ENCODE measurements around the gene CFAP45.
"Not testable (repeated sequence)": the region's sequence is repeated elsewhere in the genome, so short reads cannot be mapped to it uniquely, and the experiment has no call there.

Gene CFAP45

DNA sequence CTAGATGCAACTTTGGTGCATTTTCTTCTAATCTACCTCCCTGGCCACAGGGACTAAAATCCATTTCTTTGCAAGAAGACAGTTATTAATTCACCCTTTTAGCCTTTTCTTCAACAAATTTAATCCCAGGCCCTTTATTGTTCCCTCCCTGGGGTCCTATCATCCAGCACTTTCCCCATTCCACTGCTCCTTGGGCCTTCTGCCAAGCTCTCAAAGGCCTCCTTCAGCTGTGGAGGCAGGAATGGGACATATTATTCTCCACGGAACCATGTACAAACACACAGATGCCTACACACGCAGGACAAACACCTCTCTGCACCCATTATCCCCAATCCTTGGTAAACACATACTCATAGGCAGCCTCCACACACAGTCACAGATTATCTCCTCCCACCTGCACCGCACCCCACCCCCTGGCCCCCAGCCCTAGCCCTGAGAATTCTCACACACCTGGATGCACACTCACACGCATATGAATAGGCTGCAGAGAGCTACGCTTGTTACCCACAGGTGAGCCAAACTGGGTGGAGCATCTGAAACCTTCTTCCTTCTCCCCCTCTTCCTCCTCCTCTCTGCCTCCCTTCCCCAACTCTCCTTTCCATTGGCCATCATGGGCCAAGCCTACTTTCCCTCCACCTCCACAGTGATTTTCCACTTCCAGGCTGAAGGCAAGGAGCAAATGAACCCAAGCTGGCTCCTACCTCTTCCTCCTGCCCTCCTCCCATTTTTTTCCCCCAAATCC lies 13.7 kb upstream of the CFAP45 start:
- Histone ChIP-seq H3K9ac (ENCODE audit: low read depth, low read length) (no peak overlapping the region), H3K9me3 (ENCODE audit: control insufficient read depth, insufficient read depth, low read length) (no peaks in the 10 kb centered on the region), H3K4me1 (ENCODE audit: insufficient read depth, low read length) (peaks cover 60% of the 10 kb centered on the region), H3K36me3 (ENCODE audit: insufficient read depth, low read length) (no peaks in the 10 kb centered on the region)

DNA sequence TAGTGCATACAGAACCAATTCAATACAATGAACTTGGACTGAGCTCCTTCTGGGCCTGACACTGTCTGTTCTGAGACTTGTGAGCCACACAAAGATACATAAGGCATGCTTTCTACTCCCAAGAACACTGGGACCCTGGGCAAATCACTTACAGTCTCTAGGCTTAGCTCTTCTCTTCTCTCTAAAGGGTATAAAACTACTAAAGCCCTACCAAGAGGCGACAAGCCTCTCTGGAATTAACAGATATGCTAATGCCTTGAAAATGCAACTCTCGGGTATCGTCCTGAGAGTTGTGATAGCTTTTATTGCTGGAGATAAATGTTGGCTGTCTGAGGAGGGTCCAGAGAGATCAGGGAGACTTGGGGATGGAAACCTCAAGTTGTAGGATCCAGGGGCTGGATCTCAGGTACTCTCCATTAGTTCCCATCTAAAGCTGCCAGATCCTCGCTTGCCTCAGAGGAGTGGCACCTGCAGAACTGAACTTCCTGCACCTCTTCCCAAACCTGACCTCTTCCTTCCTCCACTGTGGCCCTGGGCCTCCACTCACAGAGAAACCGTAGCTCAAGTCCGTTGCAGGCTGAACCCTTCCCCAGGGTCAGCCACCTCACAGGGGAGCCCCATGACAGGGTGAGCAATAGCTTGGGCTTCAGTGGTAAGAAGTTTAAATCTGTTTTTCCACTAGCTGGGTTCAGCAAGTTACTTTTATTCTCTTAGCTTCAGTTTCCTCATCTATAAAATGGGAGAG lies 11.5 kb upstream of the CFAP45 start:
- Histone ChIP-seq H3K9ac (ENCODE audit: low read depth, low read length) (no peak overlapping the region), H3K4me1 (ENCODE audit: insufficient read depth, low read length) (peaks cover 54% of the 10 kb centered on the region), H3K36me3 (ENCODE audit: insufficient read depth, low read length) (no peaks in the 10 kb centered on the region), H3K9me3 (ENCODE audit: control insufficient read depth, insufficient read depth, low read length) (no peaks in the 10 kb centered on the region)

DNA sequence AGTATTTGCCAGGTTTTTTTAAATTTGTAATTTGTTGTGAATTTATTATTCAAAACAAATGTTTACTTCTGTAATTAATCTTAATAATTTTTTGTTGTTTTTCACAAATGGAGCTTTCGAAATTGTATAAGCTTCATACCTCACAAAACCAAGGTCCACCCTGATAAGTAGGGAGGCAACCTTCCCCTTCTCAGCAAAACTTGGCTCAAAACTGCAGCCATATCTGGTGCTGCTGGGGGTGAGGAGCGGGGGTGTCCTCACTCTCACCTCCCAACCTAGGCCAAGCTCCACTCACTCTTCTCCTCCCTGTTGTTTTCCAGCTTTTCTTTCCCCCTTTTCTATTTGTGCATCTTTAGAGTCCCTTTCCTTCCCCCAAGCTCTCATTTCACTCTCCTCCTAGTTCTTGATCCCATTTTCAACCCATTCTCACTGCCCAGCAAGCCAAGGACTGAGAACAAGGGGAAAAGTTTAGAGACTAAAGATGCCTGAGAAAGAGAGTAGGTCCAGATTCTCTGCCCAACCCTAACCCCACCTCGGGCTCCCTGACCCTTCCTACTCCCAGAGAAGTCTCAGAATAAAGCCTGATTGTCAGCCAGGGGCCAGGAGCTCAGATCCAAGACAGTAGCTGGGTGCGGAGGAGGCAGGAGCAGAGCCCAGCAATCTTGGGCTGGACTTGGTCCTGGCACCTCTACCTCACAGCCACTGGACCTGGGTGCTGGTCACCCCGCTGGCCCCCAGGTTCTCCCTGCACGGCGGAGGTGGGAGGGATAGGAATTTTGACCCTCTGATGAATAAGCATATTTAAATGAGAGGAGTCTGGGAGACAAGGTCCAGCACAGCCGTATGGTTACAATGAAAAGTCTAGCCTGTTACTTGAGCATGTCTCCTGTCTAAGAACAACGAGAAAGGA lies 8.3 kb upstream of the CFAP45 start:
- H3K36me3 ChIP-seq (ENCODE audit: insufficient read depth, low read length), result no peaks in the 10 kb centered on the region
- H3K9me3 ChIP-seq (ENCODE audit: control insufficient read depth, insufficient read depth, low read length), result no peaks in the 10 kb centered on the region
- no peak overlapping the region for H3K9ac ChIP-seq (ENCODE audit: low read depth, low read length)
- H3K4me1 ChIP-seq (ENCODE audit: insufficient read depth, low read length), result peaks cover 28% of the 10 kb centered on the region

DNA sequence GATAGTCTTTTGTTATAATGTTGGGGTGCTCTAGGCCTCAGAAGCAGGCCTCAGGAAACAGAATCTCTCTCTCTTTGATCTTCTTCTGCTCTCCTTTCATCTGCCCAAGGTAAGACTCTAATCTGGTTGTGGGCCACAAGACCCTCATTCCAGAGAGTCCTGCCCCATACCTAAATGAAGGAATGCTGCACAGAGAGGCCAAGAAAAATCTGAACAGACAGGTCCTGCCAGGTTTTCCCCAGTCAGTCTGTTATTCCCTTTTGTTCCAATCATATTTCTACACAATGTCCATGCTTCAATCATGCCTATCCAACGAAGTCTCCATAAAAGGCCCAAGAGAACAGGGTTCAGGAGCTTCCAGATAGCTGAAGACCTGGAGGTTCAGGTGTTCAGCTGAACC lies 7.0 kb upstream of the CFAP45 start:
- Histone ChIP-seq H3K4me1 (ENCODE audit: insufficient read depth, low read length) (peaks cover 27% of the 10 kb centered on the region), H3K36me3 (ENCODE audit: insufficient read depth, low read length) (no peaks in the 10 kb centered on the region), H3K9me3 (ENCODE audit: control insufficient read depth, insufficient read depth, low read length) (no peaks in the 10 kb centered on the region), H3K9ac (ENCODE audit: low read depth, low read length) (no peak overlapping the region)

DNA sequence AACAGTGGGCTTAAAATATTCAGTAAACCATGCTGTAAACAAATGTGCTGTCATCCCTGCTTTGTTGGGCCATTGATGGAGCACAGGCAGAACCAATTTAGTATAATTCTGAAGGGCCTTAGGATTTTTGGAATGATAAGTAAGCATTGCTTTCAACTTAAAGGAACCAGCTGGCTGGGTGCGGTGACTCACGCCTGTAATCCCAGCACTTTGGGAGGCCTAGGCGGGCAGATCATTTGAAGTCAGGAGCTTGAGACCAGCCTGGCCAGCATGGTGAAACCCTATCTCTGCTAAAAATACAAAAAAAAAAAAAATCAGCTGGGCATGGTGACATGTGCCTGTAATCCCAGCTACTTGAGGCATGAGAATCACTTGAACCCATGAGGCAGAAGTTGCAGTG lies 4.1 kb upstream of the CFAP45 start:
- not testable (repeated sequence) for H3K36me3 ChIP-seq (ENCODE audit: insufficient read depth, low read length); H3K9ac ChIP-seq (ENCODE audit: low read depth, low read length); H3K9me3 ChIP-seq (ENCODE audit: control insufficient read depth, insufficient read depth, low read length)
- H3K4me1 ChIP-seq (ENCODE audit: insufficient read depth, low read length), result peaks cover 18% of the 10 kb centered on the region

DNA sequence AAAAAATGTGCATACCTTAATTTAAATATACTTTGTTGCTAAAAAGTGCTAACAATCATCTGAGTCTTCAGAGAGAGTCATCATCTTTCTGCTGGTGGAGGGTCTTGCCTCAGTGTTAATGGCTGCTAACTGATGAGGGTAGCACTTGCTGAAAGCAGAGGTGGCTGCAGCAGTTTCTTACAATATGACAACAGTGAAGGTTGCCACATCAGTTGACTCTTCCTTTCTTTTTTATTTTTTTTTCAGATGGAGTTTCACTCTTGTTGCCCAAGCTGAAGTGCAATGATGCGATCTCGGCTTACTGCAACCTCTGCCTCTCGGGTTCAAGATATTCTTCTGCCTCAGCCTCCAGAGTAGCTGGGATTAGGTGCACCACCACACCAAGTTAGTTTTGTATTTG lies 2.6 kb upstream of the CFAP45 start:
- Histone ChIP-seq H3K9ac (ENCODE audit: low read depth, low read length) (no peak overlapping the region), H3K4me1 (ENCODE audit: insufficient read depth, low read length) (peaks cover 12% of the 10 kb centered on the region), H3K36me3 (ENCODE audit: insufficient read depth, low read length) (no peaks in the 10 kb centered on the region), H3K9me3 (ENCODE audit: control insufficient read depth, insufficient read depth, low read length) (no peaks in the 10 kb centered on the region)

DNA sequence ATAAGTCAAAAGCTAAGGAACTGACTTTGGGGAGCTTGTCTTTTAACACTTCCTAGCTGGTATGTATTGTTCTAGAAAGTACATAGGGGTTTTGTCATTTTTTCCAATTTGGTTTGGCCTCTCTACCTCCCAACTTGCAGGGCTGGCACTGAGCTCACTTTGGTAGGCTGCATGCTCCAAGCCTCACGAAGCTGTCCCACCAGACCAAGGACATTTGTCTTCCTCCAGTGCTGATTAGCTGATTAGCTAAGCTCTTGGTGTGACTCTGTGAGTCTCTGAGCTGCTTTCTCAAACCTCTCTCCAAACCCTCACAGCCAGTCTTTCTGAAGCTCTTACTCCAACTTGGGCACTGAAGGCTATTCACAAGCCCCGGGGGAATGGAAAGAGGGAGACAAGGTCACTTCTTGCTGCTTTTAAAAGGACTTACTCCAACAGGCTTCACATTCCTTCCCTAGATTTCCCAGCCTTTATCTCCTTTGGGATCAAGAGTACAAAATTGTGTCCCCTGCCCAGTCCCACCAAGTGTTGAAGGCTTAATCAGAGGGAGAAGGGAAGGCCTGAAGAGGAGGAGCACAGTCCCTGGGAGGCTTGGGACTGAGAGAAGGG lies 893 bp upstream of the CFAP45 start:
- Histone ChIP-seq H3K9me3 (ENCODE audit: control insufficient read depth, insufficient read depth, low read length) (no peaks in the 10 kb centered on the region), H3K9ac (ENCODE audit: low read depth, low read length) (no peak overlapping the region), H3K4me1 (ENCODE audit: insufficient read depth, low read length) (peaks cover 12% of the 10 kb centered on the region), H3K36me3 (ENCODE audit: insufficient read depth, low read length) (no peaks in the 10 kb centered on the region)

DNA sequence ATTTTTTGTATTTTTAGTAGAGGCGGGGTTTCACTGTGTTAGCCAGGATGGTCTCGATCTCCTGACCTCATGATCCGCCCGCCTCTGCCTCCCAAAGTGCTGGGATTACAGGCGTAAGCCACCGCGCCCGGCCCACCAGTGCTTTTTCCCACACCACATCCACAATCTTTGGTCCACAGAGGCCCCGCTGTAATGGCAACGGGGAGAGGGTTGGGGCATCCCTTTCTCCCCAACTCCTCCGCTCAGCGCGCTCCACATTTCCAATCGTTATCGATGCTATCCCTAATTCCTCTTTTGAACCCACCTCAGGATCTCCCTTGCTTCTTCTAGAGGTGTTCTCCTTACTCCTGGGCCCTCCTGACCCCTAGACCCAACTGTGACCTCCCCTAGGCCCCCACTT lies 331 bp downstream of the CFAP45 start:
- not testable (repeated sequence) for H3K36me3 ChIP-seq (ENCODE audit: insufficient read depth, low read length); H3K9ac ChIP-seq (ENCODE audit: low read depth, low read length); H3K9me3 ChIP-seq (ENCODE audit: control insufficient read depth, insufficient read depth, low read length)
- peaks cover 12% of the 10 kb centered on the region for H3K4me1 ChIP-seq (ENCODE audit: insufficient read depth, low read length)

DNA sequence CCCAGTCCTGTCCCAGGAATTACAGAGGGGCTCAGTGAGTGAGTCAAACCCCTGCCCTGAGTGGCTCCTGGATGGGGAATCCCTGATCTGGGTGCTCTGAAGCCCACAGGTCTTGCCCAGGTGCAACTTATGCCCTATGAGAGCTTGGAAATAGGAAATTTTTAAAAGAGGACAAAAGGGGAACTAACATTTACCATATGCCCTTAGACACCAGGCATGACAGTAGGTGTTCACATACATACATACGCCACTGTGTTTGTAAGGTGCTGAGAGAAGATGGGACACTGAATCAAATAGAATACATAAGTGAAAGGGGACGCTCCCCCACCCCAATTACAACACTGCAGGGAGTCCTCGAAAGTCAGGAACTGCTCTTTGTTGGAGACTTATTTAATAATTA lies 1.4 kb downstream of the CFAP45 start:
- Histone ChIP-seq H3K9me3 (ENCODE audit: control insufficient read depth, insufficient read depth, low read length) (no peaks in the 10 kb centered on the region), H3K9ac (ENCODE audit: low read depth, low read length) (no peak overlapping the region), H3K36me3 (ENCODE audit: insufficient read depth, low read length) (no peaks in the 10 kb centered on the region), H3K4me1 (ENCODE audit: insufficient read depth, low read length) (peaks cover 12% of the 10 kb centered on the region)

DNA sequence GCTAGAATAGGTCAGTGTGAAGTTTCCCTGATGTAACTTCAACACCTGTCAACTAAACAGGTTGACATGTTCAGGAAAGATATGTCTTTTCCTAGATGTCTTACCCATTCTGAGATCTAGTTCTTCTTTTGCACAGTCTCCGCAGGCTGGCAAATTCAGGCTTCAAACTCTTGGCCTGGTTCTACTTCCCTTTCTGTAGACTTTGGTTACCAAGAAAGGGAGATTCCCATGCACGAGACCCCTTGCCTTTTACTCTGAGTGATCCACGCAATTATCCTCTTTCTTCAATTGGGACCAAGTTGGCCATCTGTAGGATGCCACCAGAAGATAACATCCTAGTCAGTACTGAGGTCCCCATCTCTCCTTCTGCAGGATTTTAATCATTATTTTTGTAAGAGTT lies 2.0 kb downstream of the CFAP45 start:
- Histone ChIP-seq H3K9me3 (ENCODE audit: control insufficient read depth, insufficient read depth, low read length) (no peaks in the 10 kb centered on the region), H3K36me3 (ENCODE audit: insufficient read depth, low read length) (no peaks in the 10 kb centered on the region), H3K9ac (ENCODE audit: low read depth, low read length) (no peak overlapping the region), H3K4me1 (ENCODE audit: insufficient read depth, low read length) (peaks cover 16% of the 10 kb centered on the region)

DNA sequence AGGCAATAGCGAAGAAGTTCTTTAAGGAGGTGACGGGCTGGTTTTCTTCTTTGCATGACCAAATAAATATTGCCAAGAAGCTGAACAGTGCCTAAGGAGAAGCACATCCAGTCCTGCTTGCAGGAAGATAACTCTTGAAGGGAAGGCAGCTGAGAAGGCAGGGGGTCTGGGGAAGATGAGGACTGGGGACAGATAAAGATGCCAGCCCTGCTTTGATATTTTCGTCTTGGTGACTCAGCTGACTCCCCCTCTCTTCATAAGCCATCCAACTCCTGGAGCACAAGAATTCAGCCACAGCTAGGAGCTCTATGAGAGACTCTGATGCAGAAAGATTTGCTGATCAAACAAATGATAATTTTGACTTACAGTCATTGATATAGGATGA lies 3.4 kb downstream of the CFAP45 start:
- H3K9ac ChIP-seq (ENCODE audit: low read depth, low read length), result no peak overlapping the region
- H3K4me1 ChIP-seq (ENCODE audit: insufficient read depth, low read length), result peaks cover 16% of the 10 kb centered on the region
- H3K36me3 ChIP-seq (ENCODE audit: insufficient read depth, low read length), result no peaks in the 10 kb centered on the region
- no peaks in the 10 kb centered on the region for H3K9me3 ChIP-seq (ENCODE audit: control insufficient read depth, insufficient read depth, low read length)

DNA sequence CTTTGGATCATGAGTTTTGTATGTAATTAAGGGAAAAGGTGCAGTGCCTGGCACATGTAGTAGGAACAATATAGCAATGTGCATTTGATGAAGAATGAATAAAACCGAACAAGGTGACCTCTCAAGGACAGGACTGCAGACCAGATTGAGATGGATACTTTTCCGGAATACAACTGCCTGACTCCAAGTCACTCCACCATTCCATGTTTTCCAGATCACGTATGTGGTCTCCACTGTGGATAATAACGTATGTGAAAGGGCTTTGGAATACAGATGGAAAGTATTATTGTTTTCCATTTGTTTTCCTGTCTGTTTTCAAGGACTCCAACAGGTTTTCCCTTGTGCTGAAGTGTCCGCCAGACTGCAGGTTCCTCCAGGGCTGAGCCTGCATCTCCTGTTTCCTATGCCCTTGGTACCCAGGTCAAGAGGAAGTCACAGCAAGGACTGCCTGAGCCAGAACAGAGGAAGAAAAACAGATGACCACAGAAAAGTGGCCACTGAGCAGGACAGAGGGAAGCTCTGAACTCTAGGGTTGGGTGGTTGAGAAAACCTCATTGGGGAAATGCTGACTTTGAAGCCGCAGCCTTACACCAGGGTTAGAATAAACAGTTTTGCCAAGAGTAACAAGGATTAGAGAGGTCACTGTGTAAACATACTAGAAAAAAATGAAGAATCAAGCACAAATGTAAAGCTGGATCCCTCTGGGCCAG lies 4.0 kb downstream of the CFAP45 start:
- peaks cover 12% of the 10 kb centered on the region for H3K4me1 ChIP-seq (ENCODE audit: insufficient read depth, low read length)
- no peaks in the 10 kb centered on the region for H3K36me3 ChIP-seq (ENCODE audit: insufficient read depth, low read length)
- no peak overlapping the region for H3K9ac ChIP-seq (ENCODE audit: low read depth, low read length)
- no peaks in the 10 kb centered on the region for H3K9me3 ChIP-seq (ENCODE audit: control insufficient read depth, insufficient read depth, low read length)

DNA sequence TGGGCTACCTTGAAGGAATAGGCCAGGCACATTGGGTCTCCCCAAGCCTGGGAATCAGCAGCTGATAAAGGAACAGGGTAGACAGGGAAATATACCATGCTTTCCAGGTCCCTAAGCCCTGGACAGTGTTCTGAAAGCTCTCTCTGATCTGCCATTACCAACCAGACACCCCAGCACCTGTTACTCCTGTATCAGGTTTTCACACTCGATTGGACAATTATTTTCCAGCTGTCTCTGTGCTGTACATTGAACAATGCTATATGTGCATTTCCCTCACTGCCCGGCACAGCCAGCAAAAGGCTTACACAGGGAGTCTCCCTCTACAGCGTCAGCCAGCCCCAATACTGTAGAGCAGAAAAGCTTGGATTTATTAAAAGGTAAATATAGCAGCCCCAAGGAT lies 4.7 kb downstream of the CFAP45 start:
- H3K9ac ChIP-seq (ENCODE audit: low read depth, low read length), result no peak overlapping the region
- peaks cover 8% of the 10 kb centered on the region for H3K4me1 ChIP-seq (ENCODE audit: insufficient read depth, low read length)
- no peaks in the 10 kb centered on the region for H3K36me3 ChIP-seq (ENCODE audit: insufficient read depth, low read length)
- no peaks in the 10 kb centered on the region for H3K9me3 ChIP-seq (ENCODE audit: control insufficient read depth, insufficient read depth, low read length)

DNA sequence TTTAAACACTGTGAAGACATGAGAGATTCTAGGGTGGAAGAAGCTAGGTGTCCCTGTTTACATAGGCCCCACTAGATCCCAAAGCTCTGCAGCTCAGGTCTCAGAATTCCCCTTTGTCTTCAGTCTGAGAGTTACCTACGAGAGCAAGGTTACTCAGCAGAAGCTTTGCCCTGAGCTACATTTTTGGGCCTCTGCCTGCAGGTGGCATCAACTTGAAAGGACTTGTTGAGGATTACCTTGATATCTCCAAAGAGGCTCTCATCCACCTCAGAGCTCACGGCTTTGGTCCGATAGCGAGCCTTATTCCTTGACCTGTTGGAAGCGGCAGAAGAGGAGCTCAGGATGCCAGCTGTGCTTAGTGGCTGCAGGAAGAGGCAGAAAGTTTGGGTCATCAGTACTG lies 7.0 kb downstream of the CFAP45 start:
- H3K9me3 ChIP-seq (ENCODE audit: control insufficient read depth, insufficient read depth, low read length), result no peaks in the 10 kb centered on the region
- H3K4me1 ChIP-seq (ENCODE audit: insufficient read depth, low read length), result peaks cover 16% of the 10 kb centered on the region
- no peaks in the 10 kb centered on the region for H3K36me3 ChIP-seq (ENCODE audit: insufficient read depth, low read length)
- H3K9ac ChIP-seq (ENCODE audit: low read depth, low read length), result no peak overlapping the region

Data from ES-I3 (cell line).